GM21447 (cell line): ENCODE results near the gene NOD1.
A peak's percentile ranks its signal among the peaks of the same experiment; 100 is the strongest.
"Not testable (repeated sequence)": the region's sequence is repeated elsewhere in the genome, so short reads cannot be mapped to it uniquely, and the experiment has no call there.

Experiments
- ATAC-seq: cut with Tn5 transposase; IDR thresholded peaks from one replicate; pipeline ENCODE4 v1.9.1; 2021; ENCODE audit not compliant: unreplicated experiment

Gene NOD1

GRCh38 chr7:30505174-30505697 lies 26.7 kb upstream of the NOD1 start:
- no peak for ATAC-seq

DNA sequence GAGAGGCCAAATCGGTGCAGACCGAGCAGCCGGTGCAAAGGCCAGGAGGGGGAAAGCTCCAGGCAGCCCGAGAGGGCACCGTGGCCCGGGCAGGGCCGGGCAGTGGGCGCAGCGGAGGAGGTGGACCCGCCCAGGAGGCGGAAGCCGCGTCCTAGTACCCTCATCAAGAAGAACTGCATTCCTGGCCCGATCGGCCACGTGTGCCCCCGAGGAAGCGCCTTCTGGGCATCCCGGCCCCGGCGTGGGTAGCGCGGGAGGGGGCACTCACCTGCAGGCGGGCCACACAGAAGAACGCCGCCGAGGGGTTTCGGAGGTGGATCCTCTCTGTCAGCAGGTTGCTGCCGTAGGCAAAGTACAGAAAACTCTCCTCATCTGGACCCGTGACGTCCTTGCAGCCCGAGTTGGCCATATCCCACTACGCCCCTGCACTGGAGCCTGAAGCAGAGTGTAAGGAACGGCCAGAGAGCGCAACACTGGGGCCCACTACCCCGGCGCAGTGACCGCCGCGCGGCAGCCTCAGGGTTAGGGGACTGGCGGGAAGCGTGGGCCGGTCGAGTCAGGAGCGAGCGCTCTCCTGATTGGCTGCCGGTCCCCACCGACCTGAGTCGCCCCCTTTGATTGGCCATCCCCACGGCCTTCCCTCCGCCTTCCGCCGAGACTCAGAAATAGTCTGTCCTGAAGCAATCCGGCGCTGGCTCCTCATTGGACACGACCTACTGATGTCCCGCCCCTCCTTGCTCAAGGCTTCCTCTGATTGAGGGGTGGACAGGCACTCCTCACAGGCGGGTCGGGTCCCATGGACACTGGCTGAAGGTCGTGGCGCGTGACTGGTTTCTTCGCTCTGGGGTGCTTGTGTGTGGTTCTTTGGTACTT lies 26.0 kb upstream of the NOD1 start, which contains the start of gene GGCT:
GGCT (minus strand) TSS at position 529 of the 873 bp plus-strand sequence; CDS start at position 409, 120 bp downstream.
- ATAC-seq = peak; percentile 99

GRCh38 chr7:30503274-30504212 lies 25.0 kb upstream of the NOD1 start:
- ATAC-seq = no peak

DNA sequence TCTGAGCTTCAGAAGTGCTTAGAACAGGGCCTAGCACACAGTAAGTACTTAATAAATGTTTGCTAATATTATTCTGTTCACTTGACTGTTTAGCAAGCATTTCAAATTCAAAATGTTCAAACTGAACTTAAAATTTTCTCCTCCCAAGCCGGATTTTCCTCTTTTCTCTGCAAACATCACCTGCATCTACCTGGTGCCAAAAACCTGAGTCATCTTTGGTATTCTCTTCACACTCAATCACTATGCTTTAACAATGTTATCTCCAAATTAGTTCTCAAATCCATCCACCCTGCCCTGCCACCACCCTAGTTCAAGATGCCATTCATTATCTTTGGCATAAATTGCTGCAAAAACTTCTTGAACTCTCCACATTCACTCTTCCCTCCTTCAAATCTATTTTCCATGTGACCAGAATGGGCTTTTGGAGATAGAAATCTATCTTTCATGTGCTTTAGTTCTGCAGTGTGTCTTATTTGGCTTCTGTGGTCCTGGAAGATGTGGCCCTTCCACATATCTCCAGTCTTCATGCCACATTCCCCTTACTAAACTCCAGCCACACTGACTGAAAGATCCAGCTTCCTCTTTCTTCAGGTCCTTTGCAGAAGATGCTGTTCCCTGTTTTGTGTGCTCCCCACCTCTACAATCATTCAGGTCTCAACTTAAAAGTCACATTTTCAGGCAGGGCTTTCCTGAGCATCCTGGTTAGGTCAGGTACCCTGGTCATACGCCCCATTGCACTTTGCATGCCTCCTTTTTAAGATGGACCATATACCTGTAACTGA lies 24.1 kb upstream of the NOD1 start:
- ATAC-seq = no peak

GRCh38 chr7:30501264-30501663 lies 22.7 kb upstream of the NOD1 start:
- no peak for ATAC-seq

DNA sequence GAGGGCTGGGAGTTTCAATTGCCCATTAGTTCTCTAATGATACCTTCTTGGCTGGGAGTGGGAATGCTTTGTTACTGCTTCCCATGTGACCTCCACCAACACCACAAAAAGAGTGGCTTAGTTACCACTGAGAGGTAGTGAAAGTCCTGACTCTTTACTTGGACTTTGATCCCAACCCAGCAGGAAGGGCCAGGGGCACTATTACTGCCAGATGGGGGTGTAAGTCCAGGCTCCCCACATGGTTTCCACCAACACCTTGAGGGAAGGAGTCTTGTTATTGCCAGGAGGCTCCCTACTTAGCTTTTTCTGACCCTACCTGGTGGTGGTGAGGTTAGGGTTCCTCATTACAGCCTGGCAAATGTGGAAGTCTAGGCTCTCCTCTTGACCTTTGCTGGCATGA lies 14.6 kb upstream of the NOD1 start:
- ATAC-seq = no peak

GRCh38 chr7:30491417-30491816 lies 12.8 kb upstream of the NOD1 start:
- ATAC-seq = no peak

- no peak for ATAC-seq
Measured at GRCh38 chr7:30487371-30487770, 8.8 kb upstream of the NOD1 start.

GRCh38 chr7:30485667-30486066 lies 7.1 kb upstream of the NOD1 start:
- no peak for ATAC-seq

GRCh38 chr7:30481416-30481815 lies 2.8 kb upstream of the NOD1 start:
- not testable (repeated sequence) for ATAC-seq

DNA sequence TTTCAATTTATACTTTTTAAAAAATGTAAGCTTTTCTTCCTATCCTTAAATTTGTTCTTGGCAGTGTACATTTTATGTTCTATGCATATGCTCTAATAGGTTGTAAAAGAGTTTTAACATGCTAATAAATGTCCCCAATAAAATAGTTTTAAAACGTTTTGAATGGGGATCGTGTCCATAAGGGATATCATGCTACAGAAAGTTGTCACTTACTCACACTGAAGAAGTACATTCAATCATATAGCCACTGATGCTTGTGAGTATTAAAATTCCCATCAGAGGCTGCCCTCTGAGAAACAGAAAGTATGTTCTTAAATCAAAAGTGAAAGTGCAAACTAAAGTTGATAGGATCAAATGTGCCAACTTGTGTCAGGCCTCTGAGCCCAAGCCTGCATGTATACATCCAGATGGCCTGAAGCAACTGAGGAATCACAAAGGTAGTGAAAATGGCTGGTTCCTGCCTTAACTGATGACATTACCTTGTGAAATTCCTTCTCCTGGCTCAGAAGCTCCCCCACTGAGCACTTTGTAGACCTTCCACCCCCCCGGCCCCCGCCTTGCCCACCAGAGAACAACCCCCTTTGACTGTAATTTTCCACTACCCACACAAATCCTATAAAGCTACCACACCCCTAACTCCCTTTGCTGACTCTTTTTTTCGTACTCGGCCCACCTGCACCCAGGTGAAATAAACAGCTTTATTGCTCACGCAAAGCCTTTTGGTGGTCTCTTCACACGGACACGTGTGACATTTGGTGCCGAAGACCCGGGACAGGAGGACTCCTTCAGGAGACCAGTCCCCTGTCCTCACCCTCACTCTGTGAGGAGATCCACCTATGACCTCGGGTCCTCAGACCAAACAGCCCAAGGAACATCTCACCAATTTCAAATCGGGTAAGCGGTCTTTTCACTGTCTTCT lies 877 bp upstream of the NOD1 start:
- ATAC-seq = no peak

DNA sequence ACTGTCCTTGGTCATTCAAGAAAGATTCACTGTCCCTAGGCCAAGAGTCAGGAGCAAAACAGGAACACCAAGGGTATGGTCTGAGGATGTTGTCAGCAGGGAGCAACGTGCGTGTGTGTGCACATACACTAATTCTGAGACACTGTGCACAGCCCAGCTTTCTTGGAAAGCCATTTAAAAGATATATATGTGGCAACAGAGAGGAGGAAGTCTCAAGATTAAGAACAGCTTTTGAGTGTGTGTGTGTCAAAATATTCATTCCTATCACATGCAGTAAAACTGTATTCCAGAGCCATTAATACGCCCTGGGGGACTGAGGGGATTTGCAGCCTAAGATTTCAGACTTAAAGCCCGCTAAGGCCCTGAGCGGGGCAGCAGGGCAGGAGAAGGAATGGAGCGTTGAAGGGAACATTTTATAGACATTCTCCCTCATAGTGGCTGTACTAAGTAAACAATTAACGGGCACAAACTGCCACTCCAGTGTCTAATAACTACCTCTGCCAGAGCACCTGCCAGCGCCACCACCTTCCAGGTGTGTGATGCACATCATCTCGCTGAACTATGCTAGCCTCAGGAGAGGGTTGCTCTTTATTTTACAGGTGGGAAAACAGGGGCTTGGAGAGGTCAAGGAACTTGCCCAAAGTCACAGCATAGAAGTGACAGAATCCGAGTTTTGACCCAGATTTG lies 2.0 kb downstream of the NOD1 start:
- no peak for ATAC-seq

- no peak for ATAC-seq
Measured at GRCh38 chr7:30475580-30475979, 3.0 kb downstream of the NOD1 start.

DNA sequence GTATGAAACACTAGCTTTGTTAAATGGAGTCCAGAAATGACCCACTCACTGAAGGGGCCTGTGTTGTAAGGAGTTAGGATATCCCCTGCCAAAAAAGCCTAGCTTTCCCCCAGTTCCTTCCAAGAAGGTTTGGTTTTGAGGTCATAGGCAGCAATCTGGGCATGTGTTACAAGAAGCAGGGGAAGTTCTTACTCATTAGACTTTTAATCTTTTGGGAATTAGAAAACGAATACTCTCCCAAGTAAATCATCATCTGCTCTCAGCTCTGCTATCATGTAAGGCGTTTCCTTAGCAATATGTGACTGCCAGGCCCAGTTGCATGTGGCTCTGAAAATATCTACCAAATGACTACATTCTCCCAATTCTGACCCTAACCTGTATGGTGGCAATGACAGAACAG lies 3.7 kb downstream of the NOD1 start:
- no peak for ATAC-seq

DNA sequence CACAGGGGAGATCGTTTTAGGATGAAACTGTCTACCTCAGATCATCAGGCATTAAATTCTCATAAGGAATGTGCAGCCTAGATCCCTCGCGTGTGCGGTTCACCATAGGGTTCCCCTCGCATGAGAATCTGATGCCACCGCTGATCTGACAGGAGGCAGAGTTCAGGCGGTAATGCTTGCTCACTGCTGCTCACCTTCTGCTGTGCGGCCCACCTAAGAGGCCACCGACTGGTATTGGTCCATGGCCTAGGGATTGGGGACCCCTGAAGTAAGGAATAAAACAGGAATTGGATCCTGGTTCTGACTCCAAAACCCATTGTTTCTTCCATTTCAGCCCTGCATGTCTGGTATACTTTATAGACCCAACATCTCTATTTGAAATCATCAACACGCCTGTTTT lies 4.1 kb downstream of the NOD1 start:
- ATAC-seq = no peak

DNA sequence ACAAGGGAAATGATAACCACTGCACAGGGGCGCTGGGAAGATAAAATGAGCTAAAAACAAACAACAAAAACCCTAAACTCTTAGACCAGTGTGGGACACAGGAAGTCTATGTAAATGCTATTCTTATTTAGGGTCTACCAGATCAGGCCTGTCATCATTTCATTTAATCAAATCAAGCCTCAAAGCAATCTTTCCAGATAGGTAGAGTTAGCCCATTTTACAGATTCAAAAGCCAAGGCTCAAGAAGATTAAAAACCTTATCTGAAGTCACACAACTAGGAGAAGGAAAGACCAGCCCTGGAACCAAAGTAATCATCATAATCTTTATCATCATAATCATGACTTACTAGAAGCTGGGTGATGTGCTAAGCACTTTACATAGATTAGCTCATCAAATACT lies 4.7 kb downstream of the NOD1 start:
- ATAC-seq = no peak

DNA sequence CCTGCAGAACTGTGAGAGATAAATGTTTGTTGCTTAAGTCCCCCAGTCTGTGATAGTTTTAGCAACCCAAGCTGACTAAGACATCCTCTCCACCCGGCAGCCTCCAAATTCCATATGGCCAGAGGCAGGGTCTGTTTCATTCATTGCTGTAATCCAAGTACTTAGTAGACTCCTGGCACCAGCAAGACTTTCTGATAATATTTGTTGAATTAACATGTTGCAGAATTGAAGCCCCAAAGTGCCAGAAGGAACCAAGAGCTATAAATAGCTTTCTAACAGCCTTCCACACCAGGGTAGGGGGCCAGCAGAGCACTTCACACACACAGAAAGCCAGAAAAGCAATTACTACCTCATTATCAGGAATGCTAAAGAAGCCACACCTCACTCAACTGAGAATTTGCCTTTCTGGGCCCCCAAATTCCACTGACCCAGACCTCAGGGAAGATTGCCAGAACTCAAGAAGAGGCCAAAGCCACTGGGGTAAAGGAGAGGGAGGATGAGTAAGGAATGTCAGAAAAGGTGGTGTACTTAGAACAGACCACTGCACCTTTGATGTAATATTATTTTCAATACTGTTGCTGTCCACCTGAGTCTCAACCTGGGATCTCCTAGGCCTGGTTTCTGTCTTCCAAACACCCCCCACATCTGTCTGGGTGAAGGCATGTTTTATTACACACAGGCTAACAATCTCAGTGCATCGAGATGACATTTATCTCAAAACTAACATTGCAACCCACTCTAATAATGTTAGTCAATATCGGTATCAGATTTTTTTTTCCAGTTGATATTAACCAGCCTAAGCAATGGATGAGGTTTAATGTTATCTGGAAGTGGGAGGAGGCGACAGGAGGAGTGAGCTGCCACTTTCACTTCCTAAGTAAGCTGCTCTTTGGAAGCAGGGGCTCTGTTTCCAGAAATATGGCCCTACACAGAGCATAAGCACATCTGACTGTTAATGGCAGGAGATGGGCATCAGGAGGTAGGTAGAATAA lies 5.5 kb downstream of the NOD1 start:
- ATAC-seq = no peak
